Measurements from ENCODE around the gene VSTM4. TPM values are rescaled to one million over a fixed set of nuclear protein-coding genes. Genes with fewer than 3 reads are reported as not detected.

VSTM4 gene
- total and polyA plus RNA-seq, 2 donors (not counting 1 experiment from before 2014, with no cell fraction given), result 8.1 to 27.9 TPM

GRCh38 chr10:49105076-49105475 lies 10.2 kb downstream of the VSTM4 start:
- DNase-seq (ENCODE audit: low read depth in 2 of 2), result no peak
- Histone ChIP-seq H3K79me2 (ENCODE audit: control insufficient read depth, insufficient read depth, low read length) (no peaks in the 10 kb centered on the region), H4K20me1 (ENCODE audit: control insufficient read depth, extremely low read depth, insufficient read depth, low read length) (no peaks in the 10 kb centered on the region), H3K36me3 (ENCODE audit: control insufficient read depth, insufficient read depth, low read length) (peaks cover 1% of the 10 kb centered on the region), H3K4me1 (ENCODE audit: control insufficient read depth, extremely low read depth, insufficient read depth, low read length) (peaks cover 15% of the 10 kb centered on the region), H3K9ac (ENCODE audit: insufficient read depth, low read length) (no peak overlapping the region), H3K27me3 (ENCODE audit: control insufficient read depth, insufficient read depth, low read length) (no peaks in the 10 kb centered on the region), H3K9me3 (ENCODE audit: control insufficient read depth, insufficient read depth, low read depth, low read length) (no peaks in the 10 kb centered on the region), H3K4me2 (ENCODE audit: extremely low read depth, insufficient read depth, low read length) (no peak overlapping the region), H2AFZ (ENCODE audit: low read length) (no peak overlapping the region), H3K4me3 (replicated peaks in 1 of 4; ENCODE audit: control extremely low read depth in 1 of 4, insufficient read depth in 1 of 4, low read depth in 3 of 4, low read length in 4 of 4) (no peak overlapping the region), H3K27ac (ENCODE audit: insufficient read depth, low read length) (no peak overlapping the region)
- no peak for TF ChIP-seq CTCF (conservative IDR thresholded peaks at IDR 0.05 in 1 of 2, IDR thresholded peaks at IDR 0.05 in 1 of 2; ENCODE audit: low read depth in 1 of 2, low read length in 2 of 2)
- TF ChIP-seq EZH2 (IDR thresholded peaks at IDR 0.05; ENCODE audit: low read length, missing control alignments), result no peak

- TF ChIP-seq CTCF (conservative IDR thresholded peaks at IDR 0.05 in 1 of 2, IDR thresholded peaks at IDR 0.05 in 1 of 2; ENCODE audit: low read depth in 1 of 2, low read length in 2 of 2) (no peak), EZH2 (IDR thresholded peaks at IDR 0.05; ENCODE audit: low read length, missing control alignments) (no peak)
- peaks cover 10% of the 10 kb centered on the region for H3K4me1 ChIP-seq (ENCODE audit: control insufficient read depth, extremely low read depth, insufficient read depth, low read length)
- H3K36me3 ChIP-seq (ENCODE audit: control insufficient read depth, insufficient read depth, low read length), result peaks cover 1% of the 10 kb centered on the region
- no peak overlapping the region for H3K4me2 ChIP-seq (ENCODE audit: extremely low read depth, insufficient read depth, low read length)
- DNase-seq (ENCODE audit: low read depth in 2 of 2), result no peak
- H2AFZ ChIP-seq (ENCODE audit: low read length), result no peak overlapping the region
- no peak overlapping the region for H3K9ac ChIP-seq (ENCODE audit: insufficient read depth, low read length)
- H3K27ac ChIP-seq (ENCODE audit: insufficient read depth, low read length), result no peak overlapping the region
- H3K9me3 ChIP-seq (ENCODE audit: control insufficient read depth, insufficient read depth, low read depth, low read length), result no peaks in the 10 kb centered on the region
- H4K20me1 ChIP-seq (ENCODE audit: control insufficient read depth, extremely low read depth, insufficient read depth, low read length), result no peaks in the 10 kb centered on the region
- no peaks in the 10 kb centered on the region for H3K27me3 ChIP-seq (ENCODE audit: control insufficient read depth, insufficient read depth, low read length)
- no peak overlapping the region for H3K4me3 ChIP-seq (replicated peaks in 1 of 4; ENCODE audit: control extremely low read depth in 1 of 4, insufficient read depth in 1 of 4, low read depth in 3 of 4, low read length in 4 of 4)
- H3K79me2 ChIP-seq (ENCODE audit: control insufficient read depth, insufficient read depth, low read length), result no peaks in the 10 kb centered on the region
Observed at GRCh38 chr10:49104323-49104722, 11.0 kb downstream of the VSTM4 start.

- no peak overlapping the region for H2AFZ ChIP-seq (ENCODE audit: low read length)
- H3K4me3 ChIP-seq (replicated peaks in 1 of 4; ENCODE audit: control extremely low read depth in 1 of 4, insufficient read depth in 1 of 4, low read depth in 3 of 4, low read length in 4 of 4), result no peak overlapping the region
- no peaks in the 10 kb centered on the region for H3K27me3 ChIP-seq (ENCODE audit: control insufficient read depth, insufficient read depth, low read length)
- H3K4me2 ChIP-seq (ENCODE audit: extremely low read depth, insufficient read depth, low read length), result no peak overlapping the region
- H3K79me2 ChIP-seq (ENCODE audit: control insufficient read depth, insufficient read depth, low read length), result no peaks in the 10 kb centered on the region
- H3K9me3 ChIP-seq (ENCODE audit: control insufficient read depth, insufficient read depth, low read depth, low read length), result no peaks in the 10 kb centered on the region
- no peak overlapping the region for H3K9ac ChIP-seq (ENCODE audit: insufficient read depth, low read length)
- peaks cover 6% of the 10 kb centered on the region for H3K4me1 ChIP-seq (ENCODE audit: control insufficient read depth, extremely low read depth, insufficient read depth, low read length)
- H3K36me3 ChIP-seq (ENCODE audit: control insufficient read depth, insufficient read depth, low read length), result peaks cover 1% of the 10 kb centered on the region
- no peak for DNase-seq (ENCODE audit: low read depth in 2 of 2)
- no peak for TF ChIP-seq EZH2 (IDR thresholded peaks at IDR 0.05; ENCODE audit: low read length, missing control alignments)
- H3K27ac ChIP-seq (ENCODE audit: insufficient read depth, low read length), result no peak overlapping the region
- no peaks in the 10 kb centered on the region for H4K20me1 ChIP-seq (ENCODE audit: control insufficient read depth, extremely low read depth, insufficient read depth, low read length)
Observed at GRCh38 chr10:49103761-49104160, 11.6 kb downstream of the VSTM4 start.
